Upper lobe of left lung (tissue), 6 donors: Measurements from ENCODE around the gene GOLIM4. TPM values are rescaled to one million over a fixed set of nuclear protein-coding genes. Genes with fewer than 3 reads are reported as not detected.

ENCODE experiments used
- ATAC-seq, 2 donors: fragments of 200-7000 bp; cut with Tn5 transposase; one replicate each; pipeline ENCODE4 v1.9.1; 2022; ENCODE audit warnings: mild to moderate bottlenecking in 2 of 2, moderate library complexity in 2 of 2; ENCODE audit not compliant: low FRiP score in 2 of 2
- DNase-seq, 2 donors: peaks; one replicate each; pipeline ENCODE4 v3.0.0-alpha.2; 2019 to 2020
- H3K27ac ChIP-seq, 4 donors: fragments of 200-600 bp; sonication (generic); one replicate each; pipeline ENCODE4 v1.5.1; 2016 to 2019
- H3K27me3 ChIP-seq, 4 donors: fragments of 200-600 bp; sonication (generic); one replicate each; pipeline ENCODE4 v1.5.1; 2017 to 2019
- H3K36me3 ChIP-seq, 4 donors: fragments of 200-600 bp; sonication (generic); one replicate each; pipeline ENCODE4 v1.5.1; 2016 to 2019
- H3K4me1 ChIP-seq, 4 donors: fragments of 200-600 bp; sonication (generic); one replicate each; pipeline ENCODE4 v1.5.1; 2018 to 2019
- H3K4me3 ChIP-seq, 4 donors: fragments of 200-600 bp; sonication (generic); one replicate each; pipeline ENCODE4 v1.5.1; 2017 to 2019; ENCODE audit warnings: mild to moderate bottlenecking in 2 of 4, moderate library complexity in 1 of 4
- H3K9me3 ChIP-seq, 4 donors: fragments of 200-600 bp; sonication (generic); one replicate each; pipeline ENCODE4 v1.5.1; 2018 to 2019
- CTCF ChIP-seq, 6 experiments: fragments of 450-650 bp in 4 of 6; fragments of 200-600 bp in 2 of 6; sonication (generic) in 2 of 6; IDR thresholded peaks; one replicate each; pipeline ENCODE4 v1.5.1; 2016 to 2019; ENCODE audit warnings: antibody characterized with exemption in 6 of 6
- EP300 ChIP-seq, 4 donors: sonication (generic); formaldehyde crosslinking; IDR thresholded peaks; one replicate each; pipeline ENCODE4 v1.5.1; 2017; ENCODE audit warnings: antibody characterized with exemption in 4 of 4, control low read depth in 2 of 4
- POLR2A ChIP-seq, 4 donors: fragments of 450-650 bp; IDR thresholded peaks; one replicate each; pipeline ENCODE4 v1.5.1; 2016 to 2017; ENCODE audit warnings: antibody characterized with exemption in 4 of 4, mild to moderate bottlenecking in 2 of 4
- POLR2AphosphoS5 ChIP-seq, 2 donors: sonication (generic); formaldehyde crosslinking; IDR thresholded peaks; one replicate each; pipeline ENCODE4 v1.5.1; 2017; ENCODE audit warnings: antibody characterized with exemption in 2 of 2
- WGBS, 2 donors: methylation state at CpG; one replicate each; pipeline ENCODE4 v1.1.5; 2017 to 2018; 5-methylcytosine and 5-hydroxymethylcytosine counted together
- total RNA-seq, 6 donors: library from RNA; depleted of rRNA in 4 of 6; stranded (reverse); fragments of >200 nt in 4 of 6; gene quantifications; one replicate each; pipeline versions ENCODE4 v1.1.0 to v1.2.1, GENCODE V29; 2016 to 2021
- donor health status: DM: no; HTN: no; CAD: no; lungs with moderate emphysema.
- donor health status: DM: no; HTN: yes; CAD: no; lungs with severe emphysema.

GOLIM4 gene
- 10 to 100 TPM; 34.6 to 79.1 (median 43.6) TPM for total RNA-seq

DNA sequence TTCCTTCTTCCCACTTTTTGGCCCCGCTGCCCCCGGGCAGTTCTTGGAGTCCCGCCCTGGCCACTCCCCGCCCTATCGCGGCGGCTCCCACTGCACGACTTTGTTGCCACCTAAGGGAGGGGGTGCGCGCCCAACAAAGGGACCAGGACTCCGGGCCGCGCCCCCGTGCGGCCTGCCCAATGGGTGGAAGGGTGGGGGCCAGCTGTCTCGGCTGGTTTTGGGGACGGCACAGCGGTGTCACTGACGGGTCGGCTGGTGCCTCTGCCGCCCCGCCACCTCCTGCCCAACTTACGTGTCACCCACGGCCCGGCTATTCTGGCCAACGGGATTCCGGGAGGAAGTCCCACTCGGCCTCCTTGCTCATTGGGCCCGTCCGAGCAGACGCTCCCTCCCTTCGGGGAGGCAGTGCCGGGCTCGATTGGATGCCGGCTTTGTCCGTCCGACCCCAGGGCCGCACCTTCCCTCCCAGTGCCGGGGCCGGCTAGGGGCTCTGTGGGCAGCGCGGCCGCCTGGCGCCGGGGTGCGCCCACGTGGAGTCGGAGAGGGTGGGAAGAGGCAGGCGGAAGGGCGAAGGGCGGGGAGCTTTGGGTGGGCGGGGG lies at the start of gene GOLIM4:
TSS of gene GOLIM4 (minus strand) at position 314 of the 599 bp plus-strand sequence. CDS start 639 bp downstream, outside the sequence.
- Histone ChIP-seq H3K36me3 (no peaks in the 10 kb centered on the region), H3K4me3 (peak within 1 kb of the TSS; percentile 62 to 91 (median 90)), H3K27me3 (no peaks in the 10 kb centered on the region), H3K9me3 (no peaks in the 10 kb centered on the region), H3K27ac (peak within 1 kb of the TSS; percentile 91 to 98 (median 94)), H3K4me1 (peaks cover 23 to 45% (median 34%) of the 10 kb centered on the region in 4 donors)
- TF ChIP-seq POLR2A (IDR thresholded peaks at IDR 0.05) = peak in 3 of 4 donors; percentile 59 to 87 (median 64)
- peak in 1 of 6 experiments; percentile 2 for TF ChIP-seq CTCF (IDR thresholded peaks at IDR 0.05)
- peak; percentile 59 to 90 for TF ChIP-seq POLR2AphosphoS5 (IDR thresholded peaks at IDR 0.05)
- no peak for TF ChIP-seq EP300 (IDR thresholded peaks at IDR 0.05)
- WGBS, 2 donors = 0 to 2% methylated on average over 11 to 48 of the region's 52 CpGs
- peak; percentile 97 to 99 for ATAC-seq
- DNase-seq = peak; percentile 96 to 97

DNA sequence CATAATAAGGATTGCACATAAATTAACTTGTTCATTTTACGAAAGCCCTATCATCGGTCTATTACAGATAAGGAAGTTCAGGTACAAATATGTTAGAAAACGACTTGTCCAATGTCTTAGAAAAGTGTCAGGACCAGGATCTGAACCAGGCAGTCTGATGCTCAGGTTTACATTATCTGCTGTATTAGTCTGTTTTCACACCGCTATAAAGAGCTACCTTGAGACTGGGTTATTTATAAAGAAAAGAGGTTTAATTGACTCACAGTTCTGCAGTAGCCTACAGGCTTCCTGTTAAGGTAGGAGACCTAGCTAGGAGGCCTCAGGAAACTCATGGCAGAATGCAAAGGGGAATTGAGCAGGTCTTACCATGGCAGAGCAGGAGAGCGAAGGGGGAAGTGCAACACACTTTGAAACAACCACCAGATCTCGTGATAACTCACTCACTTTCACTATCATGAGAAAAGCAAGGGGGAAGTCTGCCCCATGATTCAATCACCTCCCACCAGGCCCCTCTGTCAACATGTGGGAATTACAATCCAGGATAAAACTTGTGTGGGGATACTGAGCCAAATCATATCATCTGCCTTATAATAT lies 45.8 kb upstream of the GOLIM4 start:
- no peaks in the 10 kb centered on the region for H3K4me1 ChIP-seq
- 73 to 78% methylated on average over 6 of the region's 6 CpGs for WGBS, 2 donors
- no peak for ATAC-seq

GRCh38 chr3:168139947-168140346 lies 44.2 kb upstream of the GOLIM4 start:
- Histone ChIP-seq H3K4me3 (no peak overlapping the region), H3K36me3 (no peaks in the 10 kb centered on the region), H3K9me3 (no peaks in the 10 kb centered on the region), H3K4me1 (no peaks in the 10 kb centered on the region), H3K27ac (no peak overlapping the region), H3K27me3 (no peaks in the 10 kb centered on the region)
- WGBS, 2 donors = 54 to 59% methylated on average over 3 of the region's 3 CpGs
- DNase-seq (no peak), ATAC-seq (no peak)
- TF ChIP-seq EP300 (IDR thresholded peaks at IDR 0.05) (no peak), POLR2A (IDR thresholded peaks at IDR 0.05) (no peak), CTCF (IDR thresholded peaks at IDR 0.05) (no peak), POLR2AphosphoS5 (IDR thresholded peaks at IDR 0.05) (no peak)

More for the DNA sequence above, 45.8 kb upstream of the GOLIM4 start:
- Histone ChIP-seq H3K27ac (no peak overlapping the region), H3K36me3 (no peaks in the 10 kb centered on the region), H3K9me3 (no peaks in the 10 kb centered on the region), H3K4me3 (no peak overlapping the region), H3K27me3 (no peaks in the 10 kb centered on the region)
- DNase-seq = no peak
- TF ChIP-seq POLR2AphosphoS5 (IDR thresholded peaks at IDR 0.05) (no peak), POLR2A (IDR thresholded peaks at IDR 0.05) (no peak), EP300 (IDR thresholded peaks at IDR 0.05) (no peak), CTCF (IDR thresholded peaks at IDR 0.05) (no peak)

GRCh38 chr3:168138421-168138820 lies 42.7 kb upstream of the GOLIM4 start:
- Histone ChIP-seq H3K4me3 (no peak overlapping the region), H3K27ac (no peak overlapping the region), H3K9me3 (no peaks in the 10 kb centered on the region), H3K36me3 (no peaks in the 10 kb centered on the region), H3K27me3 (no peaks in the 10 kb centered on the region), H3K4me1 (no peaks in the 10 kb centered on the region)
- DNase-seq (no peak), ATAC-seq (no peak)
- 56 to 62% methylated on average over 5 of the region's 5 CpGs for WGBS, 2 donors
- TF ChIP-seq POLR2AphosphoS5 (IDR thresholded peaks at IDR 0.05) (no peak), POLR2A (IDR thresholded peaks at IDR 0.05) (no peak), CTCF (IDR thresholded peaks at IDR 0.05) (no peak), EP300 (IDR thresholded peaks at IDR 0.05) (no peak)
